Suppressor macrophage treated with lipopolysaccharide for 1 hour (primary cell): Measurements from ENCODE around the gene B3GNT2.
"Not testable (repeated sequence)": the region's sequence is repeated elsewhere in the genome, so short reads cannot be mapped to it uniquely, and the experiment has no call there.

Experiments
- DNase-seq, 3 donors: peaks; one replicate each; pipeline ENCODE4 v3.0.0-alpha.2; 2020 to 2022

Gene B3GNT2, protein sequence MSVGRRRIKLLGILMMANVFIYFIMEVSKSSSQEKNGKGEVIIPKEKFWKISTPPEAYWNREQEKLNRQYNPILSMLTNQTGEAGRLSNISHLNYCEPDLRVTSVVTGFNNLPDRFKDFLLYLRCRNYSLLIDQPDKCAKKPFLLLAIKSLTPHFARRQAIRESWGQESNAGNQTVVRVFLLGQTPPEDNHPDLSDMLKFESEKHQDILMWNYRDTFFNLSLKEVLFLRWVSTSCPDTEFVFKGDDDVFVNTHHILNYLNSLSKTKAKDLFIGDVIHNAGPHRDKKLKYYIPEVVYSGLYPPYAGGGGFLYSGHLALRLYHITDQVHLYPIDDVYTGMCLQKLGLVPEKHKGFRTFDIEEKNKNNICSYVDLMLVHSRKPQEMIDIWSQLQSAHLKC

DNA sequence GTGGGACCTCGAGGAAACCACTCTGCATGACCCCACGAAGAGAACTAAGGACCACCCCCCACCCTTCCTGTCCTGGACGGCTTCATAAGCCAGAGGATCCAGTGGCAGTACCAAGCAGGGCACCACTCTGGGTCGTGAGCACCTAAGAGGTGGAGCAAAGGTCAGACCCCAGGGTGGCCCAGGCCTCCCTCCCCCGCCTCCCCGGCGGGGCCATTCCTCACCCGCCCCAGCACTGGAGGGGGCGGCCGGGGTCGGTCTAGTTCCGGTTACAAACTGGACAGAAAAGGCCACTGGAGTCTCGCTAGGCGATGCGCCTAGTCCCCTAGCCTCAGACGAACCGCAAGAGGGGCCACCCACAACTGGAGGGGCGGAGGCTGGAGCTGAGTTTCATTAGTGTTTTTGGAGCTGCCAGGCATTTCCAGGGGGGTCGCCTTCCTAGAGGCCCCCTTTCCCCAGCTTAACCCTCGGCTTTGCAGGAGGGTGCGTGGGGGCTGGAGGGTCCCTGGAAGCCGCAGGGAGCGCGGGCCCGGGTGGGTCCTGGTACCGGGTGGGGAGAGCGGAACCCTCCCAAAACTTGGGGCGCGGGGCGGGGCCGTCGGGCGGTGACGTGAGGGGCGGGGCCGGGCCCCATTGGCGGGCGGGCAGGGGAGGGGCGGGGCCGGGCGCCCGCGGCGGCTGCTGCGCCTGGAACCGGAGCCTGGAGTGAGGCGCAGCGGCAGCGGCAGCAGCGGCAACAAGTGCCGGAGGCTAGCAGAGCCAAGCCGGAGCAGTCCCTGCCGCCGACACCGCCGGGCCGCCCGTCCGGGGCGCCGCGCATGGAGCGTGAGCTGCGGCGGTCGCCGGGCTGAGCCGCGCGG lies at the start of gene B3GNT2:
Gene B3GNT2, plus strand, starts transcription at position 695 of the 857 bp plus-strand sequence. CDS start 26,106 bp downstream, outside the sequence.
- peak; percentile 89 to 96 (median 93) for DNase-seq

DNA sequence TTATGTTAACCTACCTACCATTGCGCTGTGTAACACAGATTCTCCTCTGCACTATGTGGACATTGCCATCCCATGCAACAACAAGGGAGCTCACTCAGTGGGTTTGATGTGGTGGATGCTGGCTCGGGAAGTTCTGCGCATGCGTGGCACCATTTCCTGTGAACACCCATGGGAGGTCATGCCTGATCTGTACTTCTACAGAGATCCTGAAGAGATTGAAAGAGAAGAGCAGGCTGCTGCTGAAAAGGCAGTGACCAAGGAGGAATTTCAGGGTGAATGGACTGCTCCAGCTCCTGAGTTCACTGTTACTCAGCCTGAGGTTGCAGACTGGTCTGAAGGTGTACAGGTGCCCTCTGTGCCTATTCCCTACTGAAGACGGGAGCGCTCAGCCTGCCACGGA lies 49.1 kb upstream of the B3GNT2 start:
- not testable (repeated sequence) for DNase-seq

DNA sequence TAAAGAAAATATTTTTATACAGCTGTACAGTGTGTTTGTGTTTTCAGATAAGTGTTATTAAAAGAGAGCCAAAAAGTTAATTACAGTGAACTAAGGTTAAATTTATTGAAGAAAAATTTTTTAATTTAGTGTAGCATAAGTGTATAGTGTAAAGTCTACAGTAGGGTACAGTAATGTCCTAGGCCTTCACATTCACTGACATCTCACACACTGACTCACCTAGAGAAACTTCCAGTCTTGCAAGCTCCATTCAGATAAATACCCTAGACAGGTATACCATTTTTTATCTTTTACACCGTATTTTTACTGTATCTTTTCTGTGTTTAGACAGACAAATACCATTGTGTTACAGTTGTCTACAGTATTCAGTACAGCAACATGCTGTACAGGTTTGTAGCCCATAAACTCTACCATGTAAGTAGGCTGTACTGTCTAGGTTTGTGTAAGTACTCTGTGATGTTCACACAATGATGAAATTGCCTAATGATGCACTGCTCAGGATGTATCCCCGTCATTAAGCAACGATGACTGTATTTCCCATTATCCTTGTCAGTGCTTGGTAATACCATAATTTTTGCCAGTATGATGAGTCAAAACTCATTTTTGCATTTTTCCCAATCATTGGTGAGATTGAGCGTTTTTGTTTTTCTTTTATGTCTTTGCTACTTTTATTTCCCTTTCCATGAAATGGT lies 48.2 kb upstream of the B3GNT2 start:
- DNase-seq, result peak; percentile 64 to 92 (median 84)

DNA sequence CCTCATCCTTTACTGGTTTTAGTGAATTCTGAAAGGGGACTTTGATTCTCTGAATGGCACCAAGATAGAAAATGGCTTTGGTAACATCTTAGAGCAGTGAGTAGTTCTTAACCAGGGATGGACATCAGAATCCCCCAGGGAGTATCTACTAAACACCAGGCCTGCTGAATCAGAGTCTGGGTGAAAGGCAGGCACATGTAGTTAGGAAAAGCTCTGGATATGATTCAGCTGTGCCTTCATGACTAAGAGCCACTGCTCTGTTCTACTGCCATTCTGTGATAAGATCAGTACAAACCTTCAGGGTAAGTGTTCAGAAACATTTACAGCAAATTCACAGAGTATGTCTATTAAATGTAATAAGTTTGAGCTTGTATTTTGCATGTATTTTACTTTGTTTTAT lies 46.2 kb upstream of the B3GNT2 start:
- DNase-seq, result peak; percentile 46 to 80 (median 68)

DNA sequence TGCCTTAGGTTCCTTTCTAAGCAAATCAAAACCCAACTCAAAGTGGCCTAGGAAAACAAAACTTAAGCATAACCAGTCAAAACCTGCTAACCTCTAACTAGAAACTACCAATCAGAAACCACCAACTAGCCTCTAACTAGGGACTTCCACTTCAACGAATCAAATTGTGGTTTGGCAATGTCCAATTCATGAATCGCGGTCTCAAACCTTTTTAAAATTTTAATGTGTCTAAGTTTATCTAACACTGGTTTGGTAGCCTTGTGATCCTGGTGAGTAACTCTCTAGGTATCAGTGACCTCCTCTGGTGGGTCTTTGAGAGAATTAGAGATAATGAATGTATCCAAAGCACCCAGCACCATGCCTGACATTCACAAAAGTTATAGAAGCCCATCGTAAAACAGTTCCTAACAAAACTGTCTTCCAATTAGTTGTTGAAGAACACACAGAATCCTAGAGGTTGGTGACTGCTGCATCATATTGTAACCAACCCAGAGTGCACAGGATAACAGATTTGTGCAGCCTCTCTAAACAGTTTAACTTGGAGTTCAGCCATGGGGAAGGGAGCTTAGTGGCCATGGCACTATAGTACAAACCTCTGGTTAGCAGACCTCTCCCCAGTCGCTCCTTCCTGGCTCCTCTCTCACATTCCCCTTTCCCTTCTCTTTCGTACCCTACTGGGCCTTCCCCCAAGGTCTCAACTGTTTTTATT lies 45.2 kb upstream of the B3GNT2 start:
- DNase-seq, result no peak

DNA sequence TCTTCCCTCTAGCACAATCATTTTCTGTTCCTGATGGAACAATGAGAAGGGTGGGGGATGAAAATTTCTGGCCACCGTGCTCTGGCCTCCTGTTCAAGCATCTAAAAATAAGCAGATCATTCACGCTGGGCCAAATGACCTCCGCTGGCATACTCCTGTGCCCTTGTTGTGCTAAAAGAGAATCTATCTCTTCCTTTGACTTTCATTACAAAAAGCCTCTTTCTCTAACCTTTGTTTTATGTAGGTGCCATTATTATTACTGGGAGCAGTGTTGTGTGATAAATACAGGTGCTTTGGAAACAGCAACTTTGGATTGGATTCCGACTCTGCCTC lies 44.6 kb upstream of the B3GNT2 start:
- no peak for DNase-seq

DNA sequence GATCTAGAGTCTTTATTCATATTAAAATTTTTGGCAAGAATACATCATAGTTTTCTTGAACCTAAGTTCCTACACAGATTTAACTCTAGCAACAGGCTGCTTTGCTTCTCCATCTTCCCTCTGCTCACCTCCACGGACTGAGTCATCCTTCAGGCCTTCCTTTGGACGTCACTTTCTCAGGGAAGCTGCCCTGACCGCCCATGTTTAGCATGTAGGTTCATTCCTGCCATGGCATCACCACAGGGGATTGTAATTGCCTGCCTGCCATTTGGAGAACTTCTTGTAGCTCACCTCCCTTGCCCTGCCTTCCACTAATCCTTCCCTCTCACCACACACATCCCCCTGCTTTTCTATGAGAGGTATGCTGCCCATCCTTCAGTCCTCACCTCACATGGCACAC lies 43.9 kb upstream of the B3GNT2 start:
- DNase-seq, result no peak

DNA sequence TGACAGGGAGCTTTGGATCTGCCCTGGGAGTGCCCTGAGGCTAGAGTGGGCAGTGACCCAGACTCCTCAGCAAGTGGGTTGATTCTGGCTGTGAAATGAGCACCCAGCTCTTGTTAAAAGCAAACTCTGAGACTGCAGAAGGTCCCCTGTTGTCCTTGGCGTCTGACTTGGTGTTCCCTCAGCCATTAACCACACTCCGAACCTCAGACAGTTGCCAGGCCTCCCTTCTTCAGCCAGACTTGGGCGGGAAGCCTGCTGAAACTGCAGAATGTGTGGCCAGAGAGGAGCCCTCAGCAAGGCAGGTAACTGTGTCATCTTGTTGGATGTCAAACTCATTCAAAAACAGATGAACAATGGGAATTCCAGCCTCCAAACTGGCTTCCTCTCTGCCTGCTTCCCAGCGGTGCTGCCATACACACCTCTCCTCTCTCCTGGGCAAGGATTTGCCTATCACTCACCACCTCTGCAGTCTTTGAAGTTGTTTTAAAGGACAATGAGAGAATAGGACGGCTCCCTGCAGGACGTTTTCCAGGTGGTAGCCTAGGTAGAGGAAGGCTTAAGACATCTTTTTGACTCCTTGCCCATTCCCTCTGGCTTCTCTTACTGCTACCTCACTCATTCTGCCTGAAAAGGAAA lies 38.9 kb upstream of the B3GNT2 start:
- no peak for DNase-seq

DNA sequence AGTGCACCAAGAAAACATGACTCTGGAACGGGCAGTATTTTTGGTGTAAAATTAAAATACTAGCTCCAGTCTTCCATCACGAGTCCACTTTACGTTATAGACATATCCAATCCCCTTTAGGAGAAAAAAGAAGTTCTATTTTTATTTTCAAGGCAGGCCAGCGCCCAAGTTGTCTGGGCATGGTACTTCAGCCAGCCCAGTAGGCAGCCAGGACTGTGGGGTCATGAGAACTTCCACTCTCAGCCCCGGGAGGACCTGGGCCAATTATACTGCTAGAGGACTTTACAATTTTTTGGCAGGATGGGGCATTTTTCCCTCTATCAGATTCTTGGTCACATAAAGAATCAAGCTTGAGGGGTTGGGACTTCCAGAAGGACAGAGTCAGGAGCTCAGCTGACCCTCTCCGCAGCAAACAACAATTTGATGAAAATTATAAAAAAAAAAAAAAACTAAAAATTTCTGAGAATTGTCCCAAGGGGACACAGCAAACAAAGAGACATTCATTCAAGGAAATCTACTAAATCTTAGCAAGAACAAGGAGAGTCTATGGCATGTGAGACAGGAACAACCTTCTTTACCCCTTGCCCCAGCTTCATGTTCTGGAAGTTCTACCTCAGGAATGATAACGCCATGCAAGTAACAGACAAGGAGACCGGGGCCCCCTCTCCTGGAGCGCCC lies 37.3 kb upstream of the B3GNT2 start:
- DNase-seq, result no peak

DNA sequence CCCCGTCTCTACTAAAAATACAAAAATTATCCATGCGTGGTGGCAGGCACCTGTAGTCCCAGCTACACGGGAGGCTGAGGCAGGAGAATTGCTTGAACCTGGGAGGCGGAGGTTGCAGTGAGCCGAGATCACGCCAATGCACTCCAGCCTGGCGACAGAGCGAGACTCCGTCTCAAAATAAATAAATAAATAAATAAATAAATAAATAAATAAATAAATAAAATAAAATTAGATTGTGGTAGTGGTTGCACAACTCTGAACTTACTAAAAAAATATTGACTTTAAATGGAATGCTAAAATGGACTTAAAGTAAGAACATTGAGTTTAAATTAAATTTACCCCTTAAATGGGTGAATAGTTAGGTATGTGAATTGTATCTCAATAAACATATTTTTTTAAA lies 35.2 kb upstream of the B3GNT2 start:
- DNase-seq, result not testable (repeated sequence)

DNA sequence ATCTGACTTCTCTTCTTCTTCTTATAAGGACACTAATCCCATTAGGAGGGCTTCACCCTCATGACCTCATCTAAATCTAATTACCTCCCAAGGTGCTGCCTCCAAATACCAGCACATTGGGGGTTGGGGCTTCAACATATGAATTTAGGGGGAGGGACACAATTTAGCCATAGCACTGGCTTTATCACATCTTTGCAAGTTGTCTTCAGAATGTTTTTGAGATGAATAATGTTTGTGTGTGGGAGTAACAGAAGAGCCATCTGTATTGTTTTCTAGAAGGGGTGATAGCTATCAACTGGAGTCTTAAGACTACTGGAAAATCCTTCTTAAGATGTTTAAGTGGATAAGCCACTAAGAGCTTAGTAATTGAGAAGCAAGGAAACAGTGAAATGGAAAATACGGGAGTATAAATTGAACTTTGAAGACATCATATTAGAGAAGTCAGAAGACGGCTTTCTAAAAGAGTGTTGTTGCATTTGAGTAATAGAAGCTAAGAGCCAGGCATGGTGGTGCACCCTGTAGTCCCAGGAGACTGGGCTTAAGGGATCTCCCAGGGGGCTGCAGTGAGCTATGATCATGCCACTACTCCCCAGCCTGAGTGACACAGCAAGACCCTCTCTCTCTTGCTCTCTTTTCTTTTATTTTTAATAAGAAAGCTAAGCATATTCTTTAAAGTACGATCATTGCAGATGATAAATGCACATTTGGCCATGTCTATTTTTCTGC lies 32.6 kb upstream of the B3GNT2 start:
- no peak for DNase-seq

DNA sequence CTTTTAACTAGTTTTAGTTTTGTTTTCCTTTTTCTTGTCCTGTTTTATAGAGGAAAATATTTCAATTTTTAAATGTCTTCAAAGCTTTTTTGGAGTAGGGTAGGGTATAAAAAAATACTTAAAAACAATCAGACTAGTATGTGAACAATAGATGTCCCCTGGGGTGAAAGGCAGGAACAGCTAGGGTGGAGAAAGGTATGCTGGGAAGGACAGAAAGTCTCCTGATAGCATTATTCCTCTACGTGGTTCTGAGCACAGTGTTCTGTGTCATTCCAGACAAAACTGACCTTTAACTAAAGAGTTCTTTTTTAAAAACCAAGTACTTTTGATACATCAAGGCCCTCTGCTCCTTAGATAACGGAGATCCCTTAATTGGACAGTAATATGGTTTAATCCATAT lies 32.1 kb upstream of the B3GNT2 start:
- no peak for DNase-seq

DNA sequence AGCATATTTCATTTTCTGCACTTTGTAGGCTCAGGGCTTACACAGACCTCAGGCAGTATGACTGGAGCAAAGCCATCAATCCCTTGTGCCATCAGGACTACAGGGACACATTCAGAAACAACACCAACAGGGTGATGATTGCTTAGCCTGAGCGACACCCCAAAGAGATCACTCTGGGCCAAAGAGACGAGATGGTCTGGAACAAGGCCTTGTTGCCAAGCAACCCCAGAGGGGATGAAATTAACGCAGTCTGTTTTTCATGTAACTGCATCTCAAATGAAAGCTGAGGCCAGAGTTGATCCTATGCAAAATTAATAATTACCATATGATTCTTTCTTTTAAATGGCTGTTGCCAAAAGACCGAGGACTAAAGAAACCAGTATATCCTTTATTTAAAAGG lies 20.2 kb upstream of the B3GNT2 start:
- DNase-seq, result no peak

DNA sequence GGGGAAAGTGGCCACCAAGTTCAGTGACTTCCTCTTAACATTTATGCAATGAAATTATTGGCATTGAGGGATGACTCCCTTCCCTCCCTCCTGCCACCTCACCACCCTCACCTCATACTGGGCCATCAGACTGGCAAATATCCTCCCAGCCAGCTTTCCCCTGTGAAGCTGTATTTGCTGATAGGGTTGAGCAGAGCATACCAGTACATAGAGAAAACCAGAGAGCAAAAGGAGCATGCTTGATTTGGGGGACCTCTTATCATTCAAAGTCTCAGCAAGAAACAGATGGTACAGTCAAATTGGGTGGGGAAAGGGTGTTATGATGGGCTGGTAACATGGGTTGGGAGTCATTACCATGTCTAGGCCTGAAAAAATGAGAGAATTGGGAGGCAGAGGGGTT lies 19.1 kb upstream of the B3GNT2 start:
- DNase-seq, result no peak

DNA sequence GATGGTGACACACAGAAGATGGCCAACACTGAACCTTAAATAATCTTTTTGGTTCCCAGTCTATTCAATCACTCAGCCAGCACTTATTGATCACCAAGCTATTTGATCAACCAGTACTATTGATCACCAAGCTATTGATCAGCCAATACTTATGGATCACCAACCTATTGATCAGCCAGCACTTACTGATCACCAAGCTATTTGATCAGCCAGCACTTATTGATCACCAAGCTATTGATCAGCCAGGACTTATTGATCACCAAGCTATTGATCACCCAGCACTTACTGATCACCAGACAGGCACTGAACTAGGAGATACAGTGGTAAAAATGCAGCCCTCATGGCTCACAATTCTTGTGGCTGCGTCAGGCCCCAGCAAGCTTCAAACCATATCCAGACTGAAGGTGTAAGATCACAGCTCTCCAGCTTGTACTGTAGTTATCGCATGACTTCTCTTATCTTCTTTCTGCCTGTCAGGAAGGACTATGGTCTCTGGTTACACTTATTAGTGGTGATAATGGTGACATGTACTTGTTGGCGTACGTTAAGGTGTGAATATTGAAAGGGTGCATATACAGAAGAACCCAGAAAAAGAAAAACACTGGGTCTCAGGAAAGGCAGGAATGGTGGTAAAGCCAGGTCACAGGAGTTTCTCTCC lies 18.4 kb upstream of the B3GNT2 start:
- DNase-seq, result no peak

DNA sequence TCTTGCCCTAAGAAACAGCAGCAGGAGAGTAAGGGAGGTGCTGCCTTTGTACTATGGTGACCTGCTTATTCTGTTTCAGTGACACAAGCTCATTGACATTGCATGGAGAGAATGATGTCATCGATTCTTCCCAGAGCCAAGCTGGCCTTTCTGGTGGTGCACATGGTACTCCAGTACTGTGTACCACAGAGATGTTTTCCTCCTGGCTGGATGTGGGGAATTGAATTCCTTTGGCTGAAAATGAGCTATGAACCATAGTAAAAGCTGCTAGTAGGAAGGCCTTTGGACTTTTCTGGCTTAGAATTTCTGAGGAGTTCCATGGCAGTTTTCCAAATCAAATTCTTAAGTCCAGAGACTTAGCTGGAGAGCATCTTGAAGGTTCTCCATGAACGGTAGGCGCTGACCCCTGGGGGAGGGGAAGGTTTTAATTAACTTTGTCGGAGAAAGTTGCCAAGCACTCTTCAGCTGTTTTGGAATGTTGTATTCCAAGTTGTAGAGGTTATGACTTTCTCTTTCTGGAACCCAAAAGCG lies 17.1 kb upstream of the B3GNT2 start:
- peak in 1 of 3 donors; percentile 18 for DNase-seq

DNA sequence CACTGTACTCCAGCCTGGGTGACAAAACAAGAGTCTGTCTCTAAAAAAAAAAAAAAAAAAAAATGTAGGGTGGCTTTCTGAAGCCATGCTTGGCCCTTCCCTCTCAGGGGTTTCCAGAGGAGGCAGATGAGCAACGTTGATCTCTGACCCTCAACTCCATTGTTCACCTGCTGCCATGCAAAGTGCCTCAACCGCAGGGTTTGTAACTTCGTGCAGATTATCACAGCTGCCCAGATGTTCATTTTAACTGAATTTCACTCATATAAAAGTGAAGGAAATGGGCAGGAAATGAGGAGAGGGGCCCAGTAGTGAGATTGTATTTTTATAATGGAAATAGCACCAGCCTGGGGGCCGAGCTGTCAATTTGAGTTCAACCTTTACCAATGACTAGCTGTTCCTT lies 14.9 kb upstream of the B3GNT2 start:
- DNase-seq, result no peak

DNA sequence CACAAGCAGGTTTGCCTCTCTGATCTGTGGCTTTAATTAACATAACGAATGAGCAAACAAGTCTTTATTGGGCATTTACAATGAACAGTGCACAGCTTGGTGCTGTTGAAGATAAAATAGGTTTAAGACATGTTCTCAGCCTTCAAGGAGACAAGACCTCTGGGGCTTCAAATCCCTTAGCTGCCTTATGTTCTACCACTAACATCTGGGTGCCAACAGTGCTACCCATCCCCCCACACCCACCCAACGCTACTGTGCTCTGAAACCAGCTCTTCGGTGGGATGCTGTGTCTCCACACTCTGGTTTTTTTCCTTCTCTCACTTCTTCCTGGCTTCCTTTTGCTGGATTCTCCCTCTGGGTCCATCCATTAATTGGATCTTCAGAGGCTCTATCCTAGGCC lies 14.1 kb upstream of the B3GNT2 start:
- DNase-seq, result no peak

DNA sequence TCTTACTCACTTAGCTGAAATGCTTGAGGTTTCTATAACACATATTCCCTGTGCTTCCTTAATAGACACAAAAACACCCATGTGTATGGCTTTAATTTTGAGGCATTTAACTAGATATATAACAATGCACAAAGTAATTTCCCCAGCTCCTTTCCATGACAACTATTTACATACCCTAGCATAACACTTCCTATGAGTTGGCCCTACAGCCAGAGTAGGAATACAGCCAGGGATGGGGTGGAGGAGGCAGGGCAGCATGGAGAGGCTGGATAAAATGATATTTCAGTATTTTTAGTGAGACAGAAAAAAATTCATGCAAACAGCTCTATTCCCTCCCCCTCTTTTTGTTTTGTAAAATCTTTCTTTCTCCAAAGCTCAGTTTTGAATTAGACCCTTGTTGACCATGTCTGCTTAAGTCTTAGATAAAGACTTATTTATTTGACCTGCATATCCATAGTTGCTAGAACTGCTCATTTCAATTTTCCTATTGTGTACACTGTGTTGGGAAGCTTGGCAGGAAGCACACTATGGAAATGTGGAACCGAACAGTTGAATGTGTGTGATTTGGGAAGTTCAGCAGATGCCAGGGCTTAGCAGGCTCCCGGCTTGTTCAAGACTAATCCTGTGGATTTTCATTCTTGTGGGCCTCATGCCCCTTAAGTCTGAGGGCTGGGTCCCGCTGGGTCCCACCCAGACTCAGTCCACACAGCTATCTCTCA lies 11.2 kb upstream of the B3GNT2 start:
- DNase-seq, result no peak
